Hepatocyte (in vitro differentiated cells): ENCODE results near the gene P2RY2.

Experiments
- CTCF ChIP-seq: fragments of 200-600 bp; sonication (generic); IDR thresholded peaks from 2 replicates; pipeline ENCODE4 v1.5.1; 2016; ENCODE audit warnings: antibody characterized with exemption, mild to moderate bottlenecking; ENCODE audit not compliant: poor library complexity
- EZH2 ChIP-seq: fragments of 200-600 bp; sonication (generic); IDR thresholded peaks from 2 replicates; pipeline ENCODE4 v1.6.1; 2016; ENCODE audit warnings: antibody characterized with exemption, mild to moderate bottlenecking, borderline replicate concordance
- EZH2phosphoT487 ChIP-seq: fragments of 200-600 bp; sonication (generic); IDR thresholded peaks from one replicate; pipeline ENCODE4 v1.6.1; 2018; ENCODE audit warnings: antibody characterized with exemption, mild to moderate bottlenecking, low read depth, moderate library complexity; ENCODE audit not compliant: unreplicated experiment, severe bottlenecking

GRCh38 chr11:73281796-73282660, 63.9 kb downstream of the P2RY2 start:
- TF ChIP-seq CTCF, result no peak
- no peak for TF ChIP-seq EZH2phosphoT487
- TF ChIP-seq EZH2, result no peak
